Panc1 (cell line): ENCODE results near the gene KLHL30.

Experiments
- CTCF ChIP-seq: fragments of 450-650 bp; IDR thresholded peaks from 2 replicates; pipeline ENCODE4 v1.5.1; 2017; ENCODE audit warnings: mild to moderate bottlenecking
- POLR2AphosphoS5 ChIP-seq: IDR thresholded peaks from 2 replicates; pipeline ENCODE4 v1.6.1; 2012; ENCODE audit warnings: mild to moderate bottlenecking, low read depth, low read length, moderate library complexity
- REST ChIP-seq, 2 experiments: IDR thresholded peaks; 2 replicates each; pipeline ENCODE4 v1.6.1; 2011 to 2012; ENCODE audit warnings: low read depth in 2 of 2, control low read depth in 1 of 2, low read length in 1 of 2, mild to moderate bottlenecking in 1 of 2, moderate library complexity in 1 of 2; ENCODE audit not compliant: insufficient read depth in 1 of 2
- TCF7L2 ChIP-seq: IDR thresholded peaks from 2 replicates; pipeline ENCODE4 v1.6.1; 2011; ENCODE audit warnings: mild to moderate bottlenecking, low read depth, low read length, inconsistent platforms

- TF ChIP-seq CTCF (no peak), POLR2AphosphoS5 (no peak), REST (IDR thresholded peaks at IDR 0.05; ENCODE audit: insufficient read depth in 1 of 2, low read depth in 2 of 2, low read length in 1 of 2) (no peak), TCF7L2 (no peak)
Observed at GRCh38 chr2:238159661-238160205, 21.3 kb downstream of the KLHL30 start.
